A549 (cell line): ENCODE measurements around the gene METAP2. TPM values are rescaled to one million over a fixed set of nuclear protein-coding genes. Genes with fewer than 3 reads are reported as not detected.
"Not testable (repeated sequence)": the region's sequence is repeated elsewhere in the genome, so short reads cannot be mapped to it uniquely, and the experiment has no call there.

Source experiments
- ATAC-seq, 2 experiments: fragments of 200-7000 bp in 1 of 2; fragments of >200 bp in 1 of 2; cut with Nextera tagmentation in 1 of 2; cut with Tn5 transposase in 1 of 2; 3 replicates each; pipeline versions ENCODE4 v1.8.0 to v1.9.1; 2018 to 2020; ENCODE audit warnings: mild to moderate bottlenecking in 1 of 2, moderate library complexity in 1 of 2
- CTCF ChIA-PET: fragments of 300-600 bp; sonication (Branson Sonifier 250); formaldehyde crosslinking; extraction: SDS; loops from one replicate; lab custom pipeline; 2021; ENCODE audit warnings: antibody characterized with exemption, inconsistent platforms; lab: Yijun Ruan, JAX
- POLR2A ChIA-PET: fragments of 350-600 bp; formaldehyde crosslinking; extraction: SDS; loops from one replicate; lab custom pipeline; 2021; ENCODE audit warnings: antibody characterized with exemption, inconsistent platforms; lab: Yijun Ruan, JAX
- DNase-seq, 2 experiments: peaks; one replicate each; pipeline versions ENCODE4 v3.0.0 to v3.0.0-alpha.2; 2011 to 2016; ENCODE audit warnings: low read depth in 1 of 2, low spot score in 1 of 2
- FAIRE-seq: peaks from 2 replicates; lab custom pipeline; 2011; peaks lifted over from hg19 to GRCh38; lab: Jason Lieb, UNC
- H3K27ac ChIP-seq, 2 experiments: fragments of >200 bp; sonication (Bioruptor Twin); formaldehyde crosslinking; 3 replicates each; pipeline ENCODE4 v1.5.1; 2016 to 2017
- H3K4me1 ChIP-seq: fragments of >200 bp; sonication (Bioruptor Twin); formaldehyde crosslinking; 3 replicates; pipeline ENCODE4 v1.6.1; 2016
- H3K4me2 ChIP-seq: fragments of >200 bp; sonication (Bioruptor Twin); formaldehyde crosslinking; 3 replicates; pipeline ENCODE4 v1.6.1; 2016
- H3K4me3 ChIP-seq: fragments of >200 bp; sonication (Bioruptor Twin); formaldehyde crosslinking; 3 replicates; pipeline ENCODE4 v1.5.1; 2016
- H3K9me3 ChIP-seq: fragments of >200 bp; sonication (Bioruptor Twin); formaldehyde crosslinking; 3 replicates; pipeline ENCODE4 v1.6.1; 2016
- CHD2 ChIP-seq: fragments of 150-350 bp; IDR thresholded peaks from 2 replicates; pipeline ENCODE4 v1.6.1; 2014; ENCODE audit warnings: low read length; ENCODE audit not compliant: partially characterized antibody
- EHF ChIP-seq: fragments of 250-450 bp; sonication (Bioruptor Pico); IDR thresholded peaks from 2 replicates; pipeline ENCODE4 v1.5.0; 2020; ENCODE audit warnings: mild to moderate bottlenecking
- ESRRA ChIP-seq: fragments of 150-350 bp; IDR thresholded peaks from 2 replicates; pipeline ENCODE4 v1.6.1; 2014; ENCODE audit warnings: mild to moderate bottlenecking, low read length, borderline replicate concordance
- FOSB ChIP-seq: fragments of 250-450 bp; sonication (Bioruptor Pico); IDR thresholded peaks from 2 replicates; pipeline ENCODE4 v1.5.0; 2020; ENCODE audit warnings: mild to moderate bottlenecking, moderate library complexity
- FOSL2 ChIP-seq, 2 experiments: fragments of 450-650 bp in 1 of 2; fragments of >200 bp in 1 of 2; sonication (Bioruptor Twin) in 1 of 2; formaldehyde crosslinking; IDR thresholded peaks; 2 replicates each; pipeline versions ENCODE4 v1.5.0 to v1.6.1; 2016 to 2020; ENCODE audit warnings: mild to moderate bottlenecking in 1 of 2, moderate library complexity in 1 of 2
- FOXS1 ChIP-seq: fragments of 250-450 bp; sonication (Bioruptor Pico); IDR thresholded peaks from 2 replicates; pipeline ENCODE4 v1.5.0; 2020; ENCODE audit warnings: mild to moderate bottlenecking, moderate library complexity
- HOXB13 ChIP-seq: fragments of 250-450 bp; sonication (Bioruptor Pico); IDR thresholded peaks from 2 replicates; pipeline ENCODE4 v1.5.0; 2020; ENCODE audit warnings: low read depth, mild to moderate bottlenecking, moderate library complexity
- JUN ChIP-seq, 2 experiments: fragments of >200 bp; sonication (Bioruptor Twin); formaldehyde crosslinking; IDR thresholded peaks; 2 replicates in 1 of 2; 3 replicates in 1 of 2; pipeline ENCODE4 v1.6.1; 2016 to 2017
- KDM1A ChIP-seq: fragments of 200-600 bp; sonication (generic); IDR thresholded peaks from 2 replicates; pipeline ENCODE4 v1.6.1; 2016; ENCODE audit warnings: low read depth, mild to moderate bottlenecking
- MAFK ChIP-seq: fragments of 450-650 bp; IDR thresholded peaks from 2 replicates; pipeline ENCODE4 v1.6.1; 2014; ENCODE audit not compliant: partially characterized antibody
- MYC ChIP-seq: IDR thresholded peaks from 2 replicates; pipeline ENCODE4 v1.6.1; 2012; ENCODE audit warnings: mild to moderate bottlenecking, inconsistent platforms, low read length, improper control_type of control experiment, borderline replicate concordance
- RAD21 ChIP-seq, 2 experiments: fragments of >200 bp in 1 of 2; sonication (Bioruptor Twin) in 1 of 2; formaldehyde crosslinking in 1 of 2; IDR thresholded peaks in 1 of 2; conservative IDR thresholded peaks in 1 of 2; 2 replicates in 1 of 2; 3 replicates in 1 of 2; pipeline ENCODE4 v1.6.1; 2012 to 2018; ENCODE audit warnings: inconsistent platforms in 1 of 2
- RARB ChIP-seq: fragments of 250-450 bp; sonication (Bioruptor Pico); IDR thresholded peaks from 2 replicates; pipeline ENCODE4 v1.8.0; 2021; ENCODE audit warnings: mild to moderate bottlenecking, moderate library complexity
- ZFP36 ChIP-seq: fragments of 450-650 bp; IDR thresholded peaks from 2 replicates; pipeline ENCODE4 v1.6.1; 2014; ENCODE audit warnings: borderline replicate concordance; ENCODE audit not compliant: partially characterized antibody
- ZSCAN20 ChIP-seq: fragments of 250-450 bp; sonication (Bioruptor Pico); IDR thresholded peaks from 2 replicates; pipeline ENCODE4 v1.8.0; 2022; ENCODE audit warnings: mild to moderate bottlenecking, moderate library complexity
- WGBS: methylation state at CpG from one replicate; pipeline ENCODE4 v1.1.6; 2017; ENCODE audit errors: missing lambda C conversion rate; 5-methylcytosine and 5-hydroxymethylcytosine counted together
- polyA plus RNA-seq, 4 experiments: library from polyadenylated mRNA; depleted of rRNA in 3 of 4; stranded (reverse); fragments of >200 nt; fragmentation: RNase III in 1 of 4; extraction: RNeasy Plus Mini Kit Qiagen cat#74134 plus additional on column Dnase treatment in 1 of 4; gene quantifications; 2 replicates in 3 of 4; 3 replicates in 1 of 4; pipeline ENCODE4 v1.2.3, GENCODE V29; 2011 to 2017
- TF ChIP-seq, protein P1 (sequence below): fragments of 150-350 bp; IDR thresholded peaks from 2 replicates; pipeline ENCODE4 v1.6.1; 2014; ENCODE audit warnings: low read depth, mild to moderate bottlenecking, low read length
- TF ChIP-seq, protein P2 (sequence below): fragments of >200 bp; sonication (Bioruptor Twin); formaldehyde crosslinking; IDR thresholded peaks from 2 replicates; pipeline ENCODE4 v1.6.1; 2016
- TF ChIP-seq, protein P3 (sequence below): fragments of >200 bp; sonication (Bioruptor Twin); formaldehyde crosslinking; IDR thresholded peaks from 3 replicates; pipeline ENCODE4 v1.6.1; 2016
- TF ChIP-seq, protein P4 (sequence below): IDR thresholded peaks from 2 replicates; pipeline ENCODE4 v1.6.1; 2012

The METAP2 gene
- polyA plus RNA-seq, 2 of the 4 experiments (the other 2 are of a cell fraction): 205 to 219 TPM

DNA sequence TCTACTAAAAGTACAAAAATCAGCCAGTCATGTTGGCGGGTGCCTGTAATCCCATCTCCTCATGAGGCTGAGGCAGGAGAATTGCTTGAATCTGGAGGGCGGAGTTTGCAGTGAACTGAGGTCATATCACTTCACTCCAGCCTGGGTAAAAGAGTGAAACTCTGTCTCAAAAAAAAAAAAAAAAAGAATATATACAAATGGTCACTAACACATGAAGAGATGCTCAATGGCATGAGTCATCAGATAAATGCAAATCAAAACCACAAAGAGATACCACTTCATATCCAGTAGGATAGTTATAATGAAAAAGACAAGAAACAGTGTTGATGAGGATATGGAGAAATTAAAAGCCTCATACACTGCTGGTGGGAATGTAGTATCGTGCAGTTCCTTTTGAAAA lies 33.6 kb upstream of the METAP2 start:
- no peak overlapping the region for H3K4me3 ChIP-seq
- DNase-seq (no peak), ATAC-seq (no peak), FAIRE-seq (no peak)
- H3K27ac ChIP-seq: no peak overlapping the region
- CTCF ChIA-PET: no interaction called here
- POLR2A ChIA-PET: no interaction called here
- H3K9me3 ChIP-seq: no peaks in the 10 kb centered on the region
- no peak overlapping the region for H3K4me2 ChIP-seq
- TF ChIP-seq, protein P1, sequence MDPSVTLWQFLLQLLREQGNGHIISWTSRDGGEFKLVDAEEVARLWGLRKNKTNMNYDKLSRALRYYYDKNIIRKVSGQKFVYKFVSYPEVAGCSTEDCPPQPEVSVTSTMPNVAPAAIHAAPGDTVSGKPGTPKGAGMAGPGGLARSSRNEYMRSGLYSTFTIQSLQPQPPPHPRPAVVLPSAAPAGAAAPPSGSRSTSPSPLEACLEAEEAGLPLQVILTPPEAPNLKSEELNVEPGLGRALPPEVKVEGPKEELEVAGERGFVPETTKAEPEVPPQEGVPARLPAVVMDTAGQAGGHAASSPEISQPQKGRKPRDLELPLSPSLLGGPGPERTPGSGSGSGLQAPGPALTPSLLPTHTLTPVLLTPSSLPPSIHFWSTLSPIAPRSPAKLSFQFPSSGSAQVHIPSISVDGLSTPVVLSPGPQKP: no peak
- no peak for TF ChIP-seq FOSB (CRISPR knock-in tag)
- TF ChIP-seq FOSL2 (IDR thresholded peaks at IDR 0.05): no peak
- TF ChIP-seq FOSL2 (CRISPR knock-in tag; IDR thresholded peaks at IDR 0.05): peak; percentile 49; the same call in 1 of the 2 replicates
- WGBS: 53% methylated on average over 3 of the region's 3 CpGs
- no peaks in the 10 kb centered on the region for H3K4me1 ChIP-seq

DNA sequence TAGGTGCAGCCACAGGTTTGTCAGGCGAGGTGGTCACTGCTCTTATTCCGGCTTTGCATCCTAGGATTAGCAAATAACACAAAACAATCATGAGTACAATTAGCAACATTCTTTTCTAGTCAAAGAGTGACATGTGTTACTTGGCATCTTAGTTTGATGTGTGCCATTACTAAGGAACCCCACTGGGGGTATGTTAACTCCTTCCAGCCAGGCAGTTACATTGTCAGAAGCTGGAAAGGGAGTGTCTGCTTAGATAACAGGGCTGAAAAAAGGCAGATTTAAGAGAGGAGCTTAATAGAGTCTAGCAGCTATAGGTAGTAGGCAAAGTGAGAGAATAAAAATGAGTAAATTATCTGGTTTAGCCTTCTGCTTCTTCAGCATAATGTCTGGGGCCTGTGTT lies 30.5 kb upstream of the METAP2 start:
- FAIRE-seq: no peak

DNA sequence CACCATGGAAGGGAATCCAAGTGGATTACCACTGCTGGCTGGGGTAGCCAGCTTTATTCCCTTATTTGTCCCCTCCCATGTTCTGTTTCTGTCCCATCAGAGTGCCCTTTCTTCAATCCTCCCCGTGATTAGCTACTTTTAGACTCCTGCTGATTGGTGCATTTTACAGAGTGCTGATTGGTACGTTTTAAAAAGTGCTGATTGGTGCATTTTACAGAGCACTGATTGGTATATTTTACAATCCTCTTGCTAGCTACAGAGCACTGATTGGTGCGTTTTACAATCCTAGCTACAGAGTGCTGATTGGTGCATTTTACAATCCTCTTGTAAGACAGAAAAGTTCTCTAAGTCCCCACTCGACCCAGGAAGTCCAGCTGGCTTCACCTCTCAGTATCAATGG lies 28.9 kb upstream of the METAP2 start:
- H3K27ac ChIP-seq, H3K4me3 ChIP-seq, FAIRE-seq, H3K9me3 ChIP-seq, H3K4me2 ChIP-seq, DNase-seq, ATAC-seq, POLR2A ChIA-PET, H3K4me1 ChIP-seq: not testable (repeated sequence)
- WGBS: 25% methylated on average over 4 of the region's 4 CpGs
- TF ChIP-seq MAFK: peak; percentile 96
- CTCF ChIA-PET: interaction anchor here (1.4 kb wide), 1 partner anchor 11 kb away, joined by 3 read pairs; no protein-coding TSS in a partner anchor

More for the DNA sequence above, 30.5 kb upstream of the METAP2 start:
- Histone ChIP-seq H3K9me3 (no peaks in the 10 kb centered on the region), H3K4me1 (no peaks in the 10 kb centered on the region), H3K4me3 (no peak overlapping the region), H3K4me2 (no peak overlapping the region), H3K27ac (no peak overlapping the region)
- DNase-seq (no peak), ATAC-seq (peak in 1 of 2 experiments; percentile 28; a peak in 1 of 6 replicates)
- POLR2A ChIA-PET: no interaction called here
- WGBS: 84% methylated on average over 2 of the region's 2 CpGs
- CTCF ChIA-PET: no interaction called here
- no peak for TF ChIP-seq HOXB13
- TF ChIP-seq, protein P2, sequence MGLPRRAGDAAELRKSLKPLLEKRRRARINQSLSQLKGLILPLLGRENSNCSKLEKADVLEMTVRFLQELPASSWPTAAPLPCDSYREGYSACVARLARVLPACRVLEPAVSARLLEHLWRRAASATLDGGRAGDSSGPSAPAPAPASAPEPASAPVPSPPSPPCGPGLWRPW: no peak
- TF ChIP-seq, protein P3, sequence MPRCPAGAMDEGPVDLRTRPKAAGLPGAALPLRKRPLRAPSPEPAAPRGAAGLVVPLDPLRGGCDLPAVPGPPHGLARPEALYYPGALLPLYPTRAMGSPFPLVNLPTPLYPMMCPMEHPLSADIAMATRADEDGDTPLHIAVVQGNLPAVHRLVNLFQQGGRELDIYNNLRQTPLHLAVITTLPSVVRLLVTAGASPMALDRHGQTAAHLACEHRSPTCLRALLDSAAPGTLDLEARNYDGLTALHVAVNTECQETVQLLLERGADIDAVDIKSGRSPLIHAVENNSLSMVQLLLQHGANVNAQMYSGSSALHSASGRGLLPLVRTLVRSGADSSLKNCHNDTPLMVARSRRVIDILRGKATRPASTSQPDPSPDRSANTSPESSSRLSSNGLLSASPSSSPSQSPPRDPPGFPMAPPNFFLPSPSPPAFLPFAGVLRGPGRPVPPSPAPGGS: no peak

DNA sequence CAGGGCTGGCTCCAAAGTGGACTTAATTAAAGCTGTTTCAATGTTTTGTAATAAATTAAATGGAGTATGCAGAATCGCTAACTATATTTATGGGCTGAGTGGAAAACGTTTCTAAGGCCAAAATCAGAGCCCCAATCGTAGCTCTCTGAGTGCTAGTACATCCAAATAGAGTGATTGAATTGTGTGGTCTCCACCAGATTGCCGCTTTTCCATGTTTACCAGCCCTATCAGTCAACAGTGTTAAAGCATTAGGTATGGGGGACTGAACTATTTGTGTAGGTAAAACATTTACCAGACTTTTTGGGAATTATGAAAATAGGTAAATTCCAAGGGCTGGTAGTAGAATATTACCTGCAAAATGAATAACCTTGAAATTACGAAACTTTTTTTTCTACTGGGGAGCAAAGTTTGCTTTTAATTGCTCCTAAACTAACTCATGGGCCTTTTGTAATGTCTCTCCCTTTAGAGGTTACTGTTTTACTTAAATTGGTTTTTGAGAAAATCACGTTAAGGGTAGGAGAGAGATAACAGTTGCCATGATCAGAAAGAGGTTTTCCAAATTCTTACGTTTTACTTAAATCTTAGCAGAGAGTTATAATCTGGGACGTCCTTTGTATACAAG lies 28.0 kb upstream of the METAP2 start:
- no peak for DNase-seq
- FAIRE-seq: no peak
- H3K4me1 ChIP-seq: no peaks in the 10 kb centered on the region
- TF ChIP-seq ZFP36 (no peak), CHD2 (no peak), RAD21 (conservative IDR thresholded peaks at IDR 0.05 in 1 of 2, IDR thresholded peaks at IDR 0.05 in 1 of 2) (no peak), KDM1A (no peak), ESRRA (no peak), EHF (CRISPR knock-in tag) (no peak), RARB (CRISPR knock-in tag) (no peak), ZSCAN20 (CRISPR knock-in tag) (no peak), FOXS1 (CRISPR knock-in tag) (no peak), JUN (IDR thresholded peaks at IDR 0.05) (no peak), MAFK (no peak), MYC (no peak)
- TF ChIP-seq, protein P4, sequence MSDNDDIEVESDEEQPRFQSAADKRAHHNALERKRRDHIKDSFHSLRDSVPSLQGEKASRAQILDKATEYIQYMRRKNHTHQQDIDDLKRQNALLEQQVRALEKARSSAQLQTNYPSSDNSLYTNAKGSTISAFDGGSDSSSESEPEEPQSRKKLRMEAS: no peak
- TF ChIP-seq, all 56 proteins: peak for 0
- H3K27ac ChIP-seq: no peak overlapping the region
- no peaks in the 10 kb centered on the region for H3K9me3 ChIP-seq
- no peak for ATAC-seq
- ChIA-PET POLR2A (no interaction called here), CTCF (no interaction called here)
- H3K4me2 ChIP-seq: no peak overlapping the region
- no peak overlapping the region for H3K4me3 ChIP-seq
- WGBS: 57% methylated on average over 8 of the region's 8 CpGs
